CD14-positive monocyte (primary cell): ENCODE results near the gene ENTPD2. TPM values are rescaled to one million over a fixed set of nuclear protein-coding genes. Genes with fewer than 3 reads are reported as not detected.
A peak's percentile ranks its signal among the peaks of the same experiment; 100 is the strongest.

Experiments used
- DNase-seq, 3 donors: peaks; one replicate each; pipeline ENCODE4 v3.0.0-alpha.2; 2011 to 2022
- H2AFZ ChIP-seq: 2 replicates; pipeline ENCODE4 v1.6.0; 2012; ENCODE audit warnings: mild to moderate bottlenecking, low read depth, low read length, inconsistent platforms; ENCODE audit not compliant: insufficient read depth, poor library complexity, severe bottlenecking
- H3K27ac ChIP-seq, 2 donors: 1 replicate in 1 of 2; 2 replicates in 1 of 2; pipeline ENCODE4 v1.5.1; 2012 to 2013; ENCODE audit warnings: low read length in 2 of 2, control low read depth in 1 of 2, inconsistent platforms in 1 of 2, low read depth in 1 of 2, mild to moderate bottlenecking in 1 of 2
- H3K27me3 ChIP-seq, 2 donors: one replicate each; pipeline versions ENCODE4 v1.6.0 to v1.6.1; 2011 to 2013; ENCODE audit warnings: low read length in 2 of 2; ENCODE audit not compliant: control insufficient read depth in 2 of 2, insufficient read depth in 2 of 2
- H3K36me3 ChIP-seq, 2 donors: replicated peaks in 1 of 2; 1 replicate in 1 of 2; 2 replicates in 1 of 2; pipeline versions ENCODE4 v1.5.1 to v1.6.1; 2012 to 2013; ENCODE audit warnings: low read length in 2 of 2, control low read depth in 1 of 2, inconsistent platforms in 1 of 2, mild to moderate bottlenecking in 1 of 2; ENCODE audit not compliant: insufficient read depth in 2 of 2, control insufficient read depth in 1 of 2
- H3K4me1 ChIP-seq, 2 donors: 1 replicate in 1 of 2; 2 replicates in 1 of 2; pipeline versions ENCODE4 v1.5.1 to v1.6.1; 2012 to 2013; ENCODE audit warnings: low read length in 2 of 2, control low read depth in 1 of 2, inconsistent platforms in 1 of 2, mild to moderate bottlenecking in 1 of 2, moderate library complexity in 1 of 2; ENCODE audit not compliant: insufficient read depth in 2 of 2, control insufficient read depth in 1 of 2
- H3K4me2 ChIP-seq: replicated peaks from 2 replicates; pipeline ENCODE3; 2012; ENCODE audit warnings: low read length, moderate library complexity, mild to moderate bottlenecking; ENCODE audit not compliant: poor library complexity, severe bottlenecking; ENCODE audit errors: extremely low read depth
- H3K4me3 ChIP-seq, 3 experiments: fragments of 200-600 bp in 1 of 3; sonication (generic) in 1 of 3; replicated peaks in 1 of 3; 1 replicate in 2 of 3; 2 replicates in 1 of 3; pipeline ENCODE4 v1.5.1; 2011 to 2013; ENCODE audit warnings: low read length in 3 of 3, mild to moderate bottlenecking in 3 of 3, control low read depth in 2 of 3, low read depth in 2 of 3, inconsistent platforms in 1 of 3, moderate library complexity in 1 of 3
- H3K79me2 ChIP-seq: 2 replicates; pipeline ENCODE4 v1.6.0; 2012; ENCODE audit warnings: mild to moderate bottlenecking, control low read depth, inconsistent platforms, low read length, moderate library complexity; ENCODE audit not compliant: insufficient read depth
- H3K9ac ChIP-seq: 2 replicates; pipeline ENCODE4 v1.6.0; 2017; ENCODE audit warnings: low read length, mild to moderate bottlenecking; ENCODE audit not compliant: insufficient read depth, poor library complexity, severe bottlenecking
- H3K9me3 ChIP-seq, 2 donors: replicated peaks in 1 of 2; 1 replicate in 1 of 2; 2 replicates in 1 of 2; pipeline versions ENCODE4 v1.5.1 to v1.6.1; 2012 to 2013; ENCODE audit warnings: low read length in 2 of 2, control low read depth in 1 of 2; ENCODE audit not compliant: control insufficient read depth in 1 of 2, insufficient read depth in 1 of 2
- H4K20me1 ChIP-seq: 2 replicates; pipeline ENCODE4 v1.6.0; 2012; ENCODE audit warnings: mild to moderate bottlenecking, low read length, control low read depth, moderate library complexity; ENCODE audit not compliant: insufficient read depth
- H3K27ac Mint-ChIP-seq, 7 donors: one replicate each; pipeline ENCODE4 v1.8.0; 2020; ENCODE audit warnings: mild to moderate bottlenecking in 7 of 7, mixed read lengths in 7 of 7, moderate library complexity in 6 of 7, inconsistent platforms in 2 of 7
- H3K27me3 Mint-ChIP-seq, 3 donors: one replicate each; pipeline ENCODE4 v1.8.0; 2021 to 2022; ENCODE audit warnings: low read depth in 3 of 3, mild to moderate bottlenecking in 3 of 3, mixed read lengths in 3 of 3, moderate library complexity in 3 of 3, inconsistent platforms in 1 of 3
- H3K36me3 Mint-ChIP-seq, 2 donors: one replicate each; pipeline ENCODE4 v1.8.0; 2020; ENCODE audit warnings: mixed read lengths in 2 of 2, inconsistent platforms in 1 of 2, mild to moderate bottlenecking in 1 of 2
- H3K4me1 Mint-ChIP-seq: one replicate; pipeline ENCODE4 v1.8.0; 2020; ENCODE audit warnings: mild to moderate bottlenecking, mixed read lengths
- H3K4me3 Mint-ChIP-seq, 2 donors: one replicate each; pipeline ENCODE4 v1.8.0; 2020; ENCODE audit warnings: mild to moderate bottlenecking in 2 of 2, mixed read lengths in 2 of 2, moderate library complexity in 1 of 2
- H3K9me3 Mint-ChIP-seq, 7 donors: one replicate each; pipeline ENCODE4 v1.8.0; 2020 to 2022; ENCODE audit warnings: mixed read lengths in 7 of 7, mild to moderate bottlenecking in 6 of 7, moderate library complexity in 6 of 7, inconsistent platforms in 2 of 7
- CTCF ChIP-seq: fragments of 200-600 bp; IDR thresholded peaks from one replicate; pipeline ENCODE4 v1.8.0; 2022; ENCODE audit warnings: antibody characterized with exemption, mild to moderate bottlenecking
- WGBS: methylation state at CpG from one replicate; pipeline ENCODE4 v1.1.5; 2013; ENCODE audit warnings: missing lambda C conversion rate; ENCODE audit not compliant: insufficient coverage; 5-methylcytosine and 5-hydroxymethylcytosine counted together
- intact Hi-C, 2 donors: fragments of 100-400 bp; cut with micrococcal nuclease; formaldehyde crosslinking; loops; one replicate each; pipeline versions ENCODE4 v1.15.0 to v1.15.1; 2023
- polyA plus RNA-seq, 3 donors: library from polyadenylated mRNA; depleted of rRNA in 1 of 3; unstranded in 2 of 3; stranded (reverse) in 1 of 3; fragments of 300-500 nt in 2 of 3; fragments of >200 nt in 1 of 3; fragmentation: Illumina TruSeq in 2 of 3; gene quantifications; 1 replicate in 2 of 3; 2 replicates in 1 of 3; pipeline ENCODE4 v1.2.3, GENCODE V29; 2012 to 2021

Gene ENTPD2
- polyA plus RNA-seq, 3 donors, result not detected

GRCh38 chr9:137044037-137044436 is 9.8 kb downstream of the ENTPD2 start:
- H3K27me3 Mint-ChIP-seq, result peaks cover 46 to 60% (median 59%) of the 10 kb centered on the region in 3 donors
- no peak for TF ChIP-seq CTCF
- H3K9me3 ChIP-seq, result peaks cover 0 to 13% of the 10 kb centered on the region in 2 donors
- H3K27ac Mint-ChIP-seq, result no peak overlapping the region
- WGBS, result 45% methylated on average over 12 of the region's 12 CpGs
- no peak for DNase-seq
- no peaks in the 10 kb centered on the region for H3K79me2 ChIP-seq
- peaks cover 13% of the 10 kb centered on the region for H3K4me1 Mint-ChIP-seq
- H3K27ac ChIP-seq, result no peak overlapping the region
- no peak overlapping the region for H2AFZ ChIP-seq
- H3K4me3 Mint-ChIP-seq, result peak overlapping the region in 1 of 2 donors; percentile 75
- H3K9ac ChIP-seq, result no peak overlapping the region
- H3K4me2 ChIP-seq, result no peak overlapping the region
- peaks cover 1 to 4% of the 10 kb centered on the region in 2 donors for H3K36me3 Mint-ChIP-seq
- H3K4me3 ChIP-seq, result no peak overlapping the region
- peaks cover 17% of the 10 kb centered on the region for H4K20me1 ChIP-seq
- H3K4me1 ChIP-seq, result peaks cover 18 to 30% of the 10 kb centered on the region in 2 donors
- peaks cover 20 to 55% of the 10 kb centered on the region in 2 donors for H3K27me3 ChIP-seq
- H3K9me3 Mint-ChIP-seq, result peaks cover 0 to 10% (median 2%) of the 10 kb centered on the region in 7 donors
- H3K36me3 ChIP-seq, result no peaks in the 10 kb centered on the region
- intact Hi-C loops, result no loop called here

- no peak for DNase-seq
- H3K4me1 Mint-ChIP-seq, result peaks cover 13% of the 10 kb centered on the region
- Histone ChIP-seq H4K20me1 (peaks cover 23% of the 10 kb centered on the region), H3K9me3 (peaks cover 0 to 13% of the 10 kb centered on the region in 2 donors), H3K9ac (no peak overlapping the region), H3K4me2 (no peak overlapping the region), H3K4me1 (peaks cover 18 to 30% of the 10 kb centered on the region in 2 donors), H3K79me2 (no peaks in the 10 kb centered on the region), H2AFZ (no peak overlapping the region), H3K27me3 (peaks cover 20 to 47% of the 10 kb centered on the region in 2 donors), H3K27ac (no peak overlapping the region), H3K36me3 (no peaks in the 10 kb centered on the region), H3K4me3 (no peak overlapping the region)
- peaks cover 3 to 13% of the 10 kb centered on the region in 2 donors for H3K36me3 Mint-ChIP-seq
- 83% methylated on average over 34 of the region's 36 CpGs for WGBS
- peak overlapping the region in 1 of 2 donors; percentile 39 for H3K4me3 Mint-ChIP-seq
- no peak for TF ChIP-seq CTCF
- peaks cover 0 to 7% (median 2%) of the 10 kb centered on the region in 7 donors for H3K9me3 Mint-ChIP-seq
- intact Hi-C loops, result loop anchor here in 1 of 2 donors (1.0 kb wide), 1 partner anchor 9 kb away; no protein-coding TSS in a partner anchor
- H3K27me3 Mint-ChIP-seq, result peaks cover 40 to 52% (median 50%) of the 10 kb centered on the region in 3 donors
- no peak overlapping the region for H3K27ac Mint-ChIP-seq
These were observed 10.8 kb downstream of the ENTPD2 start for GRCh38 chr9:137042751-137043727.
